ENCODE measurements around the gene SYNPR.
"Not testable (repeated sequence)": the region's sequence is repeated elsewhere in the genome, so short reads cannot be mapped to it uniquely, and the experiment has no call there.

Gene SYNPR

DNA sequence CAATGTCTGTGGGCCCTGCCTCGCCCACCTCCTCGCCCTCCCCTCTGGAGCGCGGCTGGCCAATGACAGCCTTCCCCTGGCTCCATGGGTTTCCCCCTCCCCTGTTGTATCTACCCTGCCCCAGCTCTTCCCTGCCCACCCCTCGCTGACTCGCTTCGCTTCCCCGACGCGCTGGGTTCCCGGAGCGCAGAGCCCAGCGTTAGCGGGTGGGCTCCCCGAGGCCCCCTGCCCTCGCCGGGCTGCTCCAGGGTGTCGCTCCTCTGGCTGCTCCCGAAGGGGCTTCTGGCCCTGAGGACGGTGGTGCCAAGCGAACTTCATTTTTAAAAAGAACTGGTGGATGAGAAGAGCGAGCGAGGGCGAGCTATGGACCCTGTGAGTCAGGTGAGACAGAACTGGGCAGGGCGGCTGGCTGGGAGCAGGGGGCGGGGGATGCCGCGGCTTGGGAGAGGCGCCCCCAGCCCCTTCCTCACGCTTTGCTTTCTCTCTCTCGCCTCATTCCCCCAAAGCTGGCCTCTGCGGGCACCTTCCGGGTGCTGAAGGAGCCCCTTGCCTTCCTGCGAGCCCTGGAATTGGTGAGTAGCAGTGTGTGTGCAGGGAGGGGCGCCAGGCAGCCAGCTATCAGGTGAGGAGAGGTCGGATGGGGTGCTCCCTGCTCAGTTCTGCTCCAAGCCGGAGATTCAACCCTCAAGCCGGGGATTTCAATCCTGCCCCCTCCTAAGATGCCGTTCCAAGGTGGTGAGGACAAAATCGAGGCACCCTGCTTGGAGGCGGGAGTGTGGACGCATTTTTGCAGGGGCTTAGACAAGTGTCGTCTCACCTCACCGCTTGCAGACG is at the start of gene SYNPR:
Gene SYNPR (plus strand): TSS at position 138 of the 834 bp plus-strand sequence.
- no peak for DNase-seq

DNA sequence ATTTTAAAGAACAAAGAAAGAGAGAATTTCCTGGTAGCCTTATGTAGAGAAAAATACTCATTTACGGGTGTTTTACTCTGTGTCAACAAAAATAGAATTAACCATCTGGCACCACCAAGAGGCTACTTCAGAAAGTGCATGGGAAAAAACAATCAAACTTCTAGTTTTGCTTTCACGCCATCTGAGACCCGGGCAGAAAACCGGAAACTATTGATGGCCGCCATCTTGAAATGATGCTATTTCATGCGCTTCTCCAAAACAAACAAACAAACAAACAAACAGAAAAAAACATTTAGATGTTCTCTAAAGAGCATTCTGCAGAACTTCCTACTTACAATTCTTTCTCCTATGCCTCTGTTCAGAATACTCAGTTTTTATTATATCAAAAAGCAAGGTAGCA is 49.4 kb upstream of the SYNPR start:
- DNase-seq = no peak

DNA sequence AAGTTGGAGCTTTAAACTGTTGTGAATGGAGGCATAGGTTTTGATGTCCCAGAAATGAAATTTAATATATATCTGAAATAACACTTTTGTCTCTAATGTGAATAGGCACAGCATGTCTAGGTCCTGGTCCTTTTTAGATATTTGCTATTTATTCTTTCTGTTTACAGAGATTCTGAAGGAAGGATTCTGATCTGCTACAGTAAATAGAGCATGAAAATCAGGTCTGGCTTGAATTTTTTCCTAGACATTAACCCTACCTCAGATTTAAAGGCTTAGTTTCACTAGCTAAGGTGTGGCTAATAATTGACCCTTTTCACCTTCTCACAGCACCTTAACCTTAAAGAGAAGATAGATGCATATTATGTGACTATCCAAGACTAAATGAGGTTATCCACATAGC is 48.0 kb upstream of the SYNPR start:
- DNase-seq = no peak

DNA sequence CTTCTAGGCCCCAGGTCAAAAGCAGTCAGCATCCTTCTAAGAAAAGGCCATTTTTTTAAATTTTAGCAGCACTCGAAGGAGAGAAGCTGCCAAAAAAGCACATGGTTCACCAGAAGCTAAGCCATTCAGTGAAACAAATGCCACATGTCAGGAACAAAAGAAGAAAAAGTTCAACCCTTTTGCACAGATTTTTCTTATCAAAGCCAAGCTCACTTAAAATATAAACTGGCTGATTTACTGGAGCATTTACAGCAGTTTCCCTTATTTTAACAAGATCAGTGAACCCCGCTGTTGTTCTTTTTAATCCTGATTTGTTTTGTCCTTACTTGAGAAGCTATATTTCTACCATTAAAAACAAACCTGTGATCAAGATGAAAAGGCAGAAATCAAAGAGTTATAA is 46.5 kb upstream of the SYNPR start:
- no peak for DNase-seq

DNA sequence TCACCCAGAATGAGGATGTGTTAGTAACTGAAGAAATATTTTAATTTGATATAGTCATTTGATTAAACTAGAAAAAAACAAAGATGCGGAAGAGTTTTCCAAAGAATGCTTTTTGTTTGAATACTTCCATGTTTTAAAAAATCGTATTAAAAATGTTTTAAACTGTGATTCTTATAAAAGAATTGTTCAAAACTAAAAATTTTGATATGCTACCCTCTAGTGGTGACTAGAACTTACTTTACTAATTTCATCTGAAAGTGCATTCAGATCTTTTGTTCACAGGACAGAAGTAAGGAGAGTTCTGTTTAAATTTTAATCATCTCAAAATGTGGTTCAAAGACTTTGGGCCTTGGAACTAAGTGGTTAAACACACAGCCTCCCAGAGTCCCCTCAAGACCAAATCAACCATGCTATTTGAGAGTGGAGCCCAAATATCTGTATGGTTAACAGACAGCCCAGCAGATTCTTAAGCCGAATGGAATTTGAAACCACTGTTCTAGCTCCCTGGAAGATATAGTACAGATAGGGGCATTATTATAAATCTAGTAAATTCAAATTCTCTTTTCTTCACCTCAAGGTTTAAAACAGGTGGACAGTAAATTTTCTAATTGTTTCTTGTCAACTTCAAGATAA is 45.2 kb upstream of the SYNPR start:
- DNase-seq = no peak

DNA sequence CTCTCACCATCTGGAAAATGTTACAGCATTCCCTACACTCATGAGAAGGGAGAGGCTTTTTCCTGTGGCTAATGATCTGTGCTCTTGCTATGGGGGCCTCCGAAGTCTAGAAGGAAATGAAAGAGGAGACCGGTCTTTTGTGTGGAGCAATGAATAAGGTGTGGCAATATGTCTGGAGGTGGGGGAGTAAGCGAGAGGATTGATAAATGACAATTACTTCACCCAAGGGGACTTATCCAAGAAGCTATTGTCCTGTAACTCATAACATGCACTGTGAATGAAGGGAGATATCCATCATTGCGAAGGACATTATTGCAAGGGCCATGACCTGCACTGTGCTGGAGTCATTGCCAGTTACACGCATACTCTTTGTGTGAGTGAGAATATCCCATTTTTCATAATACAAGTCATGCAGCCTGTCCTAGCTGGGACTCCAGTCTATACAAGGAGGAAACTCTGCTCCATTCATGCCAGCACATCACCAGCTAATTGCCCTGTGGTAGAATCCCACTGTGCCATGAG is 37.7 kb upstream of the SYNPR start:
- no peak for DNase-seq

DNA sequence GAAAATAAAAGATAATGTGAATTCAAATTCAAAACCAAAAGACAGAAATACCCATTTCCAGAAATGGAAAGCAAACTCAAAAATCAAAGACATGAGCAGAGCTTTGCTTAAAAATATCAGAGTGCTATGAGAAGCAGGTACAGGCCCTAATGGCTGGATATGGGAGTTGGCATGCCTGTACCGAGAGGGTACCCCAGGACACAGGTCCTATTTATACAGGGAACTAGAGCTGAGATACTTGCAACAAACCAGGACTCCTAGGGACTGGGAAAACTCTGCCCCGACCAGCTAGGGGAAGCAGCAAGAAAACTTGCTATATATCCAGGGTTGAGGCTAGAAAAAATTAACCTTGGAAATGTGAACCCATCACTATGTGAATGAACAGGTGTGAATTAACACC is 36.0 kb upstream of the SYNPR start:
- no peak for DNase-seq

DNA sequence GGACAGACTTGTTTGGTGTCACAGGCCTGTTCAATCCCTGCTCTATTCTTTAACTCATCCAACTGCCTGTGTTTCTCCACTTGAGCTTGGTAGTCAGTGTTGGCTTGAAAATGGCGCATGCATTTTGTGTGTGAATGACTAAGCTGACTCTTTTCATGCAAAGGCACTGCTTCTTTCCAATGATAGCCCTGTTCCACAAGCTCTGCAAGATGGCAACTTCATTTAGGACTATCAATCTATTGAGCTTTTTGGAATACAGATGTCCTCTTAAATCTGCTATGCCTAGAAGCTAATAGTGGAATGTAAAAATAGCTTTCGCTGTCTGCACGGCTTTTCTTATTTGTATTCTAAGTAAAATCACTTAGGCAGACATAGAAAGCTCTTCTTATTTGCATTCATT is 33.6 kb upstream of the SYNPR start:
- no peak for DNase-seq

DNA sequence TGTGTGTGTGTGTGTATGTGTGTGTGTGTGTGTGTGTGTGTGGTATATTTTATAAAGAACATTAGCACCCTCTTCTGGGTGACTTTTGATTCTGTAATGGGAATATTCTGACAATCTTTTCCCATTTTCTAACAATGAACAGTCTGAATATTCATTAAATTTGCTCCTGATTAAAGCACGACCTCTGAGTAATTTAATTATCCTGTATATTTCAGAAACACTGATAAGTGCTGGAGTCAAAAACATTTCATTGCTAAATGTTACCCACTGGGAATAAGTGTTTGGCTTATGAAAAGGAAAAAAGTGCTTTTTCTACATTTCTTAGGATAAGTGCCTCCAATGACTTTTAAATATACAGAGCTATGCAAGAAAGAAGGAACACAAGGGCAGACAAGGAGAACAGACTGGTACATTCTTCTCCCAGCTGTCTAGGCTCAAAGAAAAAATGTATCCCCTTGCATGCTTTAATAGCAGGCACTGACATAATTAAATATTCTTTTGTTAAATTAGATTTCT is 32.3 kb upstream of the SYNPR start:
- DNase-seq = no peak

DNA sequence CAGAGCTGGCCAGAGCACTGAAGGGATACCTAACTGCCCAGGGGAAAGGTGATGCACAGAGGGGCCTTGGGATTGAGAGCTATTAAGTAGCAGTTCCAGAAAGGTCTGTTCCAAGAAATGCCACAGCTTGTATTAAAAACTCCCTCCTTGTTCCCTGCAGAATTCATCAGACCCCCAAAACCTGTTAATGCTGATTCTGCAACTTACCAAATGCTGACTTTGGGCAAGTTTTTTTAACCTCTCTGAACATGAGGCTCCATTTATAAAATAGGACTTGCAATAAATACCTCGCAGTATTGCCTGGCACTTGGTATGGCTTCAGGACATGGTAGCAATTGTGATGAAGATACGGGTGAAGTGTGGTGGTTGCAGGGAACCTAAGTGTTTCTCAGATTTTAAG is 30.1 kb upstream of the SYNPR start:
- DNase-seq = no peak

DNA sequence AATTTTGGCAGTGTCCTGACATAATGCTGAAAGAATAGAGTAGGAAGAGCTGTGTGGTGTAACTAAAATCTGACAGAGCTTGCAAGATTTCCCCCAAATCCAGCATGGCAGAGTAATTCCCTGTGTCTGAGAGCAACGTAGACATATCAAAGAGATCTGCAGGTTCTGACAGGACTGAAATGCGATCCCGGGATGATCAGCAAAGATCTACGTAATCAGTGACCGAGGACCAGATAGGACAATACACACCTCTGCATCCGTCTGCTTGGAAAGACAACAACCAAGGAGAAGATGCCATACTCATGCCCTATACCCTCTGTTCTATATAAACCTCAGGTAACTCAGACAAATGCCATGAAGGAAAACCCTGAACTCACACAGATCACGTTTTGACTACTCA is 26.6 kb upstream of the SYNPR start:
- no peak for DNase-seq

DNA sequence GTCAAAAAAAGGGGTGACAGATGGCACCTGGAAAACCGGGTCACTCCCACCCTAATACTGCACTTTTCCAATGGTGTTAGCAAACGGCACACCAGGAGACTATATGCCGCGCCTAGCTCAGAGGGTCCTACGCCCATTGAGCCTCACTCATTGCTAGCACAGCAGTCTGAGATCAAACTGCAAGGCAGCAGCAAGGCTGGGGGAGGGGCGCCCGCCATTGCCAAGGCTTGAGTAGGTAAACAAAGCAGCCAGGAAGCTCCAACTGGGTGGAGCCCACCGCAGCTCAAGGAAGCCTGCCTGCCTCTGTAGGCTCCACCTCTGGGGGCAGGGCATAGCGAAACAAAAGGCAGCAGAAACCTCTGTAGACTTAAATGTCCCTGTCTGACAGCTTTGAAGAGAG is 22.3 kb upstream of the SYNPR start:
- not testable (repeated sequence) for DNase-seq

DNA sequence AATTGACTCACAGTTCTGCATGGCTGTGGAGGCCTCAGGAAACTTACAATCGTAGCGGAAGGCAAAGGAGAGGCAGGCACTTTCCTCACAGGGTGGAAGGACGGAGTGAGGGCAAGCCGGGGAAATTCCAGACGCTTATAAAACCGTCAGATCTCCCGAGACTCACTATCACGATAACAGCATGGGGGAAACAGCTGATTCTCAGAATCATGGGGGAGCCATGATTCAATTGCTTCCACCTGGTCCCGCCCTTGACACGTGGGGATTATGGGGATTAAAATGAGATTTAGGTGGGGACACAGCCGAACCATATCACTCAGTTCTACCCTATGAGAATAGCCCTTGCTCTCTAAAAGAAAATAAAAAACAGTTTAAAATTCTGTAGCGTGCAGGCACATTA is 13.4 kb upstream of the SYNPR start:
- DNase-seq = no peak

DNA sequence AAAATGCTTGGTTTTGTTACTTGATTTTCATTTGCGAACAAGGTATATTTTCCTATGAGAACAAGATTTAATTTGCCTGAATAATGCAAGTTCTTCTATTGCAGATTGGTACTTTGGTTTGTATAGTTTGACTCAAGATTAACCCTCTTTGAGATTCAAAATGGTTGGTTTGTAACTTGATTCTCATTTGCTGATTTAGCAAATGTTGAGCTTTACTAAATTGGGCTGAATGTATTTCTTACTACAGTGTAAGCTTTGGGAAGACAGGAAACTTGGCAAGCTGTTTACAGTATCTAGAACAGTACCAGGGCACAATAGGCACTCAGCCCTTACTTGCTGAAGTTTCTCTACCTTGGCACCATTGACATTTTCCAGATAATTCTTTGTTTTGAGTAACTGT is 3.7 kb upstream of the SYNPR start:
- DNase-seq = no peak

DNA sequence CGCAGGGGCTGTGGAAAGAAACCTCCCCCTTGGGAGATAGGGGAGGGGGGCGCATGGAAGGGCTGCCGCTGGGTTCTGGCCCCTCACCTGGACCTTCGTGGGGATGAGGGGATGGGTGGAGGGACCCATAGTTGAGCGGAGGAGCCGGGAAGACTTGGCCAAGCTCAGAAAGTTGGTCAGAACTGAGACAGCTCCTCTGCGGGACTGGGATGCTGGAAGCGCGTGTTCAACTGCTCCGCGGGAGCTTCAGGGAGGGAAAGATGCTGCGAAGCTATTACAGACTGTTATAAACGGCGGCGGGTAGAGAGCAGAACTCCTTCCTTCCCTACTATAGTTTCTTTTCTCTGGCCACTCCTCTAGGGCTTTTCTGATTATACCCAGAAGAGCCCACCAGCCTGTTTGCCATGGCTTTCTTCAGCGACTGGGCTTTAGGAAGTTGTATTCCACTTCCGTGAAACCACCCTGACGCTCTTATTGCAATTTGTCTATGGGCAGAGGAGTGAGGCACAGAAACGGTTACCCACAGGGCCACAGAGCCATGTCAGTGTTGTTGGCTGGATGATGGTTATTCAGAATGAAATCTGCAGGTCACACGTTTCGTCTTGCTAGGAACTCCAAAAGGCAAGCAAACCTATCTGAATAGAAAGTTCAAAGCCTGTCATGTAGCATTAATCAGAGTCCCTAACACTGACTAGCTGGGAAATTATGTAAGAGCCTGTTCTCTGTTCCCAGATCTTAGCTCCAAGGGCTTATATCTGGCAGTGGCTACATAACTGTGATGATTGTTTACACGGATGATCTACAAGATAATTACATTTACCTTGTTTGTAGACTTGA is 1.1 kb downstream of the SYNPR start:
- DNase-seq = no peak

DNA sequence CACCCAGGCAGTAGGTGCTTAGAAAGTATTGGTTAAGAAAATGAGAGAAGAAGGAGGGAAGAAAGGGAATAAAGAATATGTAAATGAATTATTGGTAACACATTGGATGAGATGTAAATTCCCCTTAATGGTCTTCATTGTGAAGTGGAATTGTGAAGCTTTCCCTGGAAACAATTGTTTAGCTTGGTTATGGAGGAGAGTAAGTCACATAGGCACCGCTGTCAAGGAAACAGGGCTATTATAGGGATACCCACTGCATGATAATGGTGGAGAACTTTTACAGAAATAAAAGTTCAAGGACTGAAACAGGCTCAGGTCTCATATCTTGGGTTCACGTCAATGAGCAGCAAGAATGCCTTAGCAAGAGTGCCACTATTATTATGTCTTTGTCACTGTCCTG is 9.5 kb downstream of the SYNPR start:
- DNase-seq = no peak

DNA sequence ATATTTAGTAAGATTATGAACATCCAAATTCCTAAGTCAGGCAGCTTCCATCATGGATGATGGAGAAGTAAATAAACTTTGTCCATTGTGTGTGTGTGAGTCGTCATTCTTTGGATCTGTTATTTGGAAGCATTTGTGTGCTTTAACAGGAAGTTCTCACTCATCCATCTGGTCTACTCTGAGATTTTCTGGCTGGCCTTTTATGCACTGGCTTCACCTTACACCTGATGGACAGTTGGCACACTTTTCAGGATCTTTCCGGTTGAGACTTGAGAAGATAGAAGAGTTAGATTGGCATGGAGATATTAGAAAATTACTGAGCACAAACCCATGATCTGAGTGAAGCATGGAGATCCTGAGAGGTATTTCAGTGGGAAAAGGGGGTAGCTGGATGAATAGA is 12.6 kb downstream of the SYNPR start:
- DNase-seq = no peak

DNA sequence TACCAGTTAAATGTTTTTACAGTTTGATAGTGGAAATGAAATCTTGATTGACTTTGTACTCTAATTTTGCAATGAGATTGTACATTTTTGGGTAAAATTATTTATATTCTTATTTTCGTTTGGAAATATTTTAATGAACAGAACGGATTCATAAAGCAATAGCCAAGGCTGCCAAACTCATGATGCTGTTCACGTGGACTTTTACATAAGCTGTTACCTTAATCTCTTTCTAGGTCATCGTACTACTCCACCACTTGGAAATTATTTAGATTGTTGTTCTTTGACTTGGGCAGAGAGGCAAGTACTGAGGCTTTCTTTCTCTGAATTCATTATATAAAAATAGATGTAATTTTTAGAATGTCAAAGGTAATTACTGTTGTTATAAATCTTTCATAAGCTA is 16.2 kb downstream of the SYNPR start:
- DNase-seq = no peak

DNA sequence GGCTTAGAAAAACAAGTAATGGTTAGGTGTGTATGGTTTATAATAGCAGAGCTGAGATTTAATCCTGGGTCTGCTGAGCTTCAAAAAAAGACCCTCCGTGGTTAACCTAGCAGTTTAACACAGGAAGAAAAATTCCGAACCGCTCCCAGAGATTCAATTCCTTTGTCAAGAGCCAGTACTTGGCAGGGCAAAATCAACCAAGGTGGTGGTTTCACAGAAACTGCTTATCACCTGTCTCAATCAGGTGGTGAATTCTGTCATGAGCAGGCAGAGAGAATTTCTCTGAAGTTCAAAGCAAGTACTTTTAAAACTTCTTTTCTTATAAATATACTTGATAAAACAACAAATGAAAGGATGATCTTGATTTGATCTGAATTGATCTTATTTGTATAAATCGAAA is 17.2 kb downstream of the SYNPR start:
- no peak for DNase-seq

DNA sequence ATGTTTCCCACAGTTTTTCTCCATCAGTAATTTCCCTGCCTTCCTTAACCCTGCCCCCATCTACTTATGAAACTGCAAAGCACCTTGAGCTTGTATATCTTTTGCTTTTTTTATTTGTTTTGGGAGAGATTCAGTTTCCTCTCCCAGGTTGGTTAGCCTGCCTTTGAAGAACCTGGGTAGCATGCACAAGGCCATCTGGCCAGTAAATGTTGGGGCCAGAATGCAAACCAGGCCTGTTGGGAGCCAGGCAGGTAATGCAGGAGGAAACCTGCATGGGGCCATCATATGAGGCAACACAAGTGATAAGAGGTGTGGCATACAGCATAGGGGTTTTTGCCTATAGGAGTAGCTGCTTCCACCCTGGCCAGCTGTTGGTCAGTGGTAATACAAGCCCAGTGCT is 17.7 kb downstream of the SYNPR start:
- no peak for DNase-seq

DNA sequence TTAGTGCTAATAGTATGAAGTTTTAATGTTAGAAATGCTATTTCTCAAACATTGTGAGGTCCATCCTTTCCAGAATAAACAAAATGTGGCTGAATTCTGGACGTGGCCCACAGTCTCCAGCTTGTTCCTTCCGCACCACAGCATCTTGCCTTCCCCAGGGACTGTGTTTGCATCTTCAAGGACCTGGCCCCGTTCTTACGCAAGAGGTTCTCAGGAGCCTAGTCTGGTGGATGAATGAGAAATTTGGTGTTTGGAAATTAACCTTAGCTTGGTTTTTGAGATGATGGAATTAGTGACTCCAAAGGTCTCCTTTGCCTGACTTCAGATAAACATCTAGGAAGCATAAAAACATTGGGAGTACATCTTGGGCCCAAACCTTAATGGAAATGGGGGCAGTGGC is 18.1 kb downstream of the SYNPR start:
- no peak for DNase-seq

DNA sequence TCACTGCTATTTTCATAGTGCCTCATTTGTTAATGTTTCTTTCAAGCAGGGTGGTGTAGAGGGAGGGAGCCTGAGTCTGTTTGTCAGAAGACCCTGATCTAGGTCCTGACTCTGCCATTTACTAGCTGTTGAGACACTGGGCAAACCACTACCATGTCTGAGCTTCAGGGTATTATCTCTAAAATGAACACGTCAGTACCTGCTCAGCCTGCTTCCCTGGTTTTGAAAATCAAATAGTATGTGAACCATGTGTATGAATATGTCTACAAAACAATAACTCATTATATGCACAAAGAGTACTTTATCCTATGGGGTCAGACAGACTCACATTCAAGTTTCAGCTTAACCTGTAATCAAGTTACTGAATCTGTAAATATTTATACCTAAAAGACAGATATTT is 25.1 kb downstream of the SYNPR start:
- no peak for DNase-seq

DNA sequence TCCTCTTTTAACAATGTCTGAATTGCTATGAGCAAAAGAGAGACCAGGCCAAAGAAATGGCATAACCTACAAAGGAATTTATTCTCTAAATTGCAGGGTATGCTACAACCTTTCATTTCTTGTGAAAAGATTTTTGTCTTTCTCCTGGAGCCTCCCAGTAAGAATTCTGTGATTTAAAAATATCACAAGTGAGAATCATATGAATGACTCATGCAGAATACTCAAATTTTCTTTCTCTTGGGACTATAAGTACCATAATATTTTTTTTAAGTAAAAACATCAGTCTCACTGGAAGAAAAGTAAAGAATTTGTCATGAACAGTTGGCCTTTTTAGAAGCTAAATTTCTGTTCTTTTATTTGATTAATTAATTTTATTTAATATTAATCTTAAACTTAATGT is 26.3 kb downstream of the SYNPR start:
- DNase-seq = no peak

Data from CD4-positive, alpha-beta T cell treated with Interleukin-15 for 1 hour (primary cell).